DMS153 treated with DMSO at 0.1 percent for 48 hours (cell line): ENCODE measurements around the gene NOXA1.
"Not testable (repeated sequence)": the region's sequence is repeated elsewhere in the genome, so short reads cannot be mapped to it uniquely, and the experiment has no call there.

Experiments
- DNase-seq: peaks from one replicate; lab custom pipeline; 2025; ENCODE audit not compliant: unreplicated experiment; lab: John Stamatoyannopoulos, UW

Gene NOXA1, protein sequence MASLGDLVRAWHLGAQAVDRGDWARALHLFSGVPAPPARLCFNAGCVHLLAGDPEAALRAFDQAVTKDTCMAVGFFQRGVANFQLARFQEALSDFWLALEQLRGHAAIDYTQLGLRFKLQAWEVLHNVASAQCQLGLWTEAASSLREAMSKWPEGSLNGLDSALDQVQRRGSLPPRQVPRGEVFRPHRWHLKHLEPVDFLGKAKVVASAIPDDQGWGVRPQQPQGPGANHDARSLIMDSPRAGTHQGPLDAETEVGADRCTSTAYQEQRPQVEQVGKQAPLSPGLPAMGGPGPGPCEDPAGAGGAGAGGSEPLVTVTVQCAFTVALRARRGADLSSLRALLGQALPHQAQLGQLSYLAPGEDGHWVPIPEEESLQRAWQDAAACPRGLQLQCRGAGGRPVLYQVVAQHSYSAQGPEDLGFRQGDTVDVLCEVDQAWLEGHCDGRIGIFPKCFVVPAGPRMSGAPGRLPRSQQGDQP

DNA sequence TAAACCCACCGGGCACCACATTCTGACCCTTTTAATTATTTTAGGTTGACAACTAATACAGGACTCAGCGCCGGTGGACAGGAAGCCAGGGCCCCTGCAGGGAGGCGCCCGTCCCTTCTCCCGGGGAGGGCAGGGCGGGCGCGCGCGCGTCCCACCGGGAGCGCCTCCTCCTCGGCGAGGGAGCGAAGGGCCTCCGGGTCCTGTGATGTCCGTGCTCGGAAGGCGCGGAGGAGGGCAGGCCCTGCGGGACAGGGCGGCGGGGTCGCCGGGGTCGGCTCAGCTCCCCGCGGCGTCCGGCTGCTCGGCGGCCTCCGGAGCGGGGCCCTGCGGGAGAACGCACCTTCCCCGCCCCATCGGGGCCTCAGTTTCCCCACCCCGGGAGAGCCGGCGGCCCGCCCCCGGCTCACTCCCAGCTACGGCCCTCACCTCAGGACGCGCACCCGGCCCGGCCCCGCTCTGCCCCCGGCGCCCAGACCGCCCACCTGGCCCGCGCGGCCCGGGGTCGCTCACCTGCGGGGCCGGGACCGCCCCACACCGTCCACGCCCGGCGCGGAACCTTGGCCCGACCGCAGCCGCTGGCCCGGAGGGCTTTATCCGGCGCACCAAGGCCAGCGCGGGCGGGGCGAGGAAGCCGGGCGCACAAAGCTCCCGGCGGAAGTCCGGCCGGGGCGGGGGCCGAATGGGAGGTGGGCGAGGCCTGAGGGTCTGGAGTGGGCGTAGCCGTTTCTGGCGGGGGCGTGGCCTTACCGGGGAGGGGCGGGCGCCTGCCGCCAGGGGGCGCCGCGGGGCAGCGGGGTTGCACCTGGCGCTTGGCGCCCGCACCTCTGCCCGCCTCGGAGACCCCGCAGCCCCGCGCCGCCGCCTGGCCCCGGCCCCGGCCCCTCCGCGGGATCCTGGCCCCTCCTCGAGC lies at the start of gene NOXA1, which contains the start of gene EXD3:
NOXA1 (plus strand) TSS at position 790 of the 910 bp plus-strand sequence. CDS start 137 bp downstream, outside the sequence.
EXD3 (minus strand) TSS at position 559 of the 910 bp plus-strand sequence. CDS start 27,805 bp downstream, outside the sequence.
- DNase-seq = peak; percentile 88

DNA sequence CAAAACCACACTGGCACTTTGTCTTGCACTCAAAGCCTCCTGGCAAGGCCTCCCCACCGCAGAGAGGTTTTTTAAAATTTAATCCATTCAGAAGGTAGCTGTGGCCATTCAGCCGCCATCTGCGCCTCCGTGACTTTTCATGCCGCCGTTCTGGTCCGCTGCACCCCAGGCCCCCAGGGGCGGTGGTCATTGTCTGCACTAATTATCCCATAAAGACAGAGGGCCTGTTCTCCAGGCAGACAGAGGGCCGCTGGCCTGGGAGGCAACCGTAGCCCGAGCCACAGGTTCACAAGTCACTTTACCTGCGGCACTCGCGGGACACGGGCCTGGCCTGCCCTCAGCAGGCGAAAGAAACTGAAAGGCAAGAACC lies 49.6 kb upstream of the NOXA1 start:
- no peak for DNase-seq

DNA sequence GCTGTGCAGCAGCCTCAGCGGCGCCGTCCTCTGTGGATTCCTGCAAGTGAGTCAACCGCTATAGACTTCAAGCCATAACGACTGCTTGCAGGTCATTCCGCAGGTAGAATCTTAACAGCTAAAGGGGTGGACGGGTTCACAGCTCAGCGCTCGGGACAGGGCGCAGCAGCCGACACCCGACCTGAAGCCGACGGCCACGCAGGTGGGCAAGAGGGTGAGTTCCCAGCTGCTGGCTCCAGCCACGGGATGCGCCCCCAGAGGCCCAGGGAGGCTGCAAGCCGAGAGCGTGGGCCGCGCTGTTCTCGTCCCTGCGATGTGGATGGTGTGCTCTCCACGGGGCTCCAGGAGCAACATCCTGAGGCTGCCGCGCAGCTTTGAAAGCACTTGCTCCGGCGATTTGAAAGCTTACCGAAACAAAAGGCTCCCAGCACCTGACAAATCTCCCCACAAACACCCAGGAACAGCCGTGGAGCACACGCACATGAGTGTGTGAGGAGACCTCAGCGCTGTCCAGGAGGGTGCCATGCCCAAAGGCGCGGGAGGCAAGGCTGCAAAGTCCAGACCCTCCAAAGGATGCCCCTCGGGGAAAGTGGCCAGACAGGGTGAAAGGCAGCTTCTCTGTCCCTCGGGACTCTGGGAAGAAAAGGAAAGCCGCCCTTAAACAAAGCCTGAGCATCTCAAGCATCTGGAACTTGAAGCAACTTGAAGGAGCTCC lies 48.9 kb upstream of the NOXA1 start:
- DNase-seq = no peak

DNA sequence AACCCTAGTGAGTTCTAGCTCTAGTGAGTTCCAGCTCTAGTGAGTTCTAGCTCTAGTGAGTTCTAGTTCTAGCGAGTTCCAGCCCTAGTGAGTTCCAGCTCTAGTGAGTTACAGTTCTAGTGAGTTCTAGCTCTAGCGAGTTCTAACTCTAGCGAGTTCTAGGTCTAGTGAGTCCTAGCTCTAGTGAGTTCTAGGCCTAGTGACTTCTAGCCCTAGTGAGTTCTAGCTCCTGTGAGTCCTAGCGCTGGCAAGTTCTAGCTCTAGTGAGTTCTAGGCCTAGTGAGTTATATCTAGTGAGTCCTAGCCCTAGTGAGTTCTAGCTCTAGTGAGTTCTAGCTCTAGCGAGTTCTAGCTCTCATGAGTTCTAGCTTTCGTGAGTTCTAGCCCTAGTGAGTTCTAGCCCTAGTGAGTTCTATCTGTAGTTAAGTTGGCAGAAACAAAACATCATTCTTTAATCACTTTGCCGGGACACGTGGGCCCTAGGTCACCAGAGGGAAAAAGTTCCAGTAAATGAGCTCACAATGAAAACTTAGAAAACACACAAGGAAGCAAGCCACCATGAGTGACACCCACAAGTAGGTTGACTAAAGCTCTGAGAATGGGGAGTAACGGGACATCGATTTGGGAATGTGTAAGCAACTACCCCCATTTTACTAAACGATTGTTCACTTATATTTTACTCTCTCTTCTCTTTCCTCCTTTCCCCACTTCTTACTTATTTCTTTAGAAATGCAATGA lies 47.7 kb upstream of the NOXA1 start:
- no peak for DNase-seq

DNA sequence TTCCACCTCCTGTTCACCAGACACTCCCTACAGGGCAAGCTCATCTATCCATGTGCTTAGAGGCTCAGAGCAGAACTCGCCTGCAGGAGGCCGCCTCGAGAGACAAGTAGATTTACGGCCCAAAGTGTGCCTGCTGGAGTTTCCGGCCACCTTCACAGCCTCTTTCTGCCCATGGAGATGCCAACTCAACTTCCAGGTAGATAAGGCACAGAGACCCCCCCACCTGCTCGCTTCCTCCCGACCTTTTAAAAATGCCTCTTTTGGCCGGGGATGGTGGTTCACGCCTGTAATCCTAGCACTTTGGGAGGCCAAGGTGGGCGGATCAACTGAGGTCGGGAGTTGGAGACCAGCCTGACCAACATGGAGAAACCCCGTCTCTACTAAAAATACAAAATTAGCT lies 46.8 kb upstream of the NOXA1 start:
- DNase-seq = no peak

DNA sequence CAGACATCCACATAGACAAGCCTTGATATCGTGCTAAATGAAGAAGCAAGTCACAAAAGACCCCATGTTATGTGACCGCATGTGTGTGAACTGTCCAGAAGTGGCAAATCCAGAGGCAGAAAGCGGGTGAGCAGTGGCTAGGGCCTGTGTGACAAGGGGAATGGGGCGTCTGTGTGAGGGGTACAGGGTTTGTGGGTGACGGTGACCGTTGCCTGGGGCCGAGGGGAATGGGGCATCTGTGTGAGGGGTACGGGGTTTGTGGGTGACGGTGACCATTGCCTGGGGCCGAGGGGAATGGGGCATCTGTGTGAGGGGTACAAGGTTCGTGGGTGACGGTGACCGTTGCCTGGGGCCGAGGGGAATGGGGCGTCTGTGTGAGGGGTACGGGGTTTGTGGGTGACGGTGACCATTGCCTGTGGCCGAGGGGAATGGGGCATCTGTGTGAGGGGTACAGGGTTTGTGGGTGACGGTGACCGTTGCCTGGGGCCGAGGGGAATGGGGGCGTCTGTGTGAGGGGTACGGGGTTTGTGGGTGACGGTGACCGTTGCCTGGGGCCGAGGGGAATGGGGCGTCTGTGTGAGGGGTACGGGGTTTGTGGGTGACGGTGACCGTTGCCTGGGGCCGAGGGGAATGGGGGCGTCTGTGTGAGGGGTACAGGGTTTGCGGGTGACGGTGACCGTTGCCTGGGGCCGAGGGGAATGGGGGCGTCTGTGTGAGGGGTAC lies 44.3 kb upstream of the NOXA1 start:
- not testable (repeated sequence) for DNase-seq

DNA sequence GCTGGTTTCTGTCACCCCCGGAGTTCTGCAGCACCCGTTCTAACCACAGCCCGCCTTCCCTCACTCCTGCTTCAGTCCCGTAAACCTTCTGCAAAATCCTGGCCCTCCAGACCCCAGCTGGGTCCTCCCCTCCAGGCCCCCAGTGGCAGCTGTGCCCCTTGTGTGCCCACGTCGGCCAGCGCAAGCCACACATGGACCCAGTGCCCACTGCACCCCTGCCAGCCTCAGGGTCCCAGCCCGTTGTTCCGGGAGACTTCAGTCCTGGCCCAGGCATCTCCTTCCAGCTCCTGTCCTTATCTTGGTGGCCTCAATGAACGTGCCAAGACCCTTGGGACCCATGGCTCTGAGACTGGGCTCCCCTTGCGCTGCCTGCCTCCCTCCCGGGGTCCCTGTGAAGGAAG lies 43.4 kb upstream of the NOXA1 start:
- no peak for DNase-seq

DNA sequence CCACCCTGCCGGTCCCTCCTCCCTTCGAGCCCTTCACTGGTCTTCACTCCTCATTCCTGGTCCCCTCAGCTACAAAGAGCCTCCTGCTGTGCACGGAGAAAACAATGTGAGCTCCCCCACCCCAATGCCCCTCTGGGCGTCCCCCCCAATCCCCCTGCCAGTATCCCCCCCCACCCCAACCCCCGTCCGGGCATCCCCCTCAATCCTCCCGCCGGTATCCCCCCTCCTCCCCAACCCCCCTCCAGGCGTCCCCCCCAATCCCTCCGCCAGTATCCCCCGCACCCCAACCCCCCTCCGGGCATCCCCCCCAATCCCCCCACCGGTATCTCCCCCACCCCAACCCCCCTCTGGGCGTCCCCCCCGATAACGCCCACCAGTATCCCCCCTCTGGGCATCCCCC lies 43.0 kb upstream of the NOXA1 start:
- no peak for DNase-seq

DNA sequence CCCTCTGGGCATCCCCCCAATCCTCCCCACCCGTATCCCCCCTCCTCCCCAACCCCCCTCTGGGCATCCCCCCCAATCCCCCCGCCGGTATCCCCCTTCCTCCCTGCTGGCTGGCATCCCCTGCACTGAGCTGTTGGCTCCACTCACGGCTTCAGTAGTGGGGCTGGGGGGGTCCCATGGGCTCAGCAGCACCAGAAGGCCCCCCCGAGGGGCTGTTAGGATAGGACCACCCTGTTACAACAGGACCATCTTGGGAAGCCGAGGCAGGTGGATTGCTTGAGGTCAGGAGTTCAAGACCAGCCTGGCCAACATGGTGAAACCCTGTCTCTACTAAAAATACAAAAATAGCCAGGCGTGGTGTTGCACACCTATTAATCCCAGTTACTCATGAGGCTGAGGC lies 42.6 kb upstream of the NOXA1 start:
- DNase-seq = no peak

DNA sequence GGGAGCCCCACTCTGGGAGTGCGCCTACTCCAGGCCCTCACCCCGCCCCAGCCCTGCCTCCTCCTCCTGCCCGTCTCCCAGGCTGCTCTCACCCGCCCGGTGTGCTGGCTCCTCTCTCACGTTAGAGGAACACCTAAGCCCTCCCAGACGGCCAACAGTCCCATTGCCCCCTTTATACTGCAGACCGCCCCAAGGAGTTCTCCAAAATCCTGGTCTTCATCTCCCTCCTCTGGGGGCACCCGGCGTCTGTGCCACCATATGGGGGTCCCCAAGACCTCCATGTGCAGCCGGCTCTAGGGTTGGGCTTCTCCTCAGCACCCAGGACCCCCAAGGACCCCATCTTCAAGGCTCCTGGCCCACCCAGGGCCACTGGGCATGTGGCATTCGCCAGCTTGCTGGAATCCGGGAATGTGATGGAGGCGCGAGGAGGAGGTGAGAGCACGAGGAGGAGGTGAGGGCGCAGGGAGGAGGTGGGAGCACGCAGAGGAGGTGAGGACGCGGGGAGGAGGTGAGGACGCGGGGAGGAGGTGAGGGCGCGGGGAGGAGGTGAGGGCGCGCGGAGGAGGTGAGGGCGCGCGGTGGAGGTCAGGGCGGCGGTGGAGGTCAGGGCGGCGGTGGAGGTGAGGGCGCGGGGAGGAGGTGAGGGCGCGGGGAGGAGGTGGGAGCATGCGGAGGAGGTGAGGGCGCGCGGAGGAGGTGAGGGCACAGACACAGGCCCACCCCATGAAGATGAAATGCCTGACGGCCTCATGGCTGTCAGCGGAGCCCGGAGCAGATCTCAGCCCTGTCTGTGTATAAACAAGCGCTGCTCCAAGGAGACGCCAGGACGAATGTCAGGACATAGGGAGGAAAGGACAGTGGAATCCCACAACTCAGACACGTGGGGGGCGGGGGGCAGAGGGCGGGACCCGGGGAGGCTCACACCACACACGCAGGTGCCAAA lies 41.4 kb upstream of the NOXA1 start:
- no peak for DNase-seq

DNA sequence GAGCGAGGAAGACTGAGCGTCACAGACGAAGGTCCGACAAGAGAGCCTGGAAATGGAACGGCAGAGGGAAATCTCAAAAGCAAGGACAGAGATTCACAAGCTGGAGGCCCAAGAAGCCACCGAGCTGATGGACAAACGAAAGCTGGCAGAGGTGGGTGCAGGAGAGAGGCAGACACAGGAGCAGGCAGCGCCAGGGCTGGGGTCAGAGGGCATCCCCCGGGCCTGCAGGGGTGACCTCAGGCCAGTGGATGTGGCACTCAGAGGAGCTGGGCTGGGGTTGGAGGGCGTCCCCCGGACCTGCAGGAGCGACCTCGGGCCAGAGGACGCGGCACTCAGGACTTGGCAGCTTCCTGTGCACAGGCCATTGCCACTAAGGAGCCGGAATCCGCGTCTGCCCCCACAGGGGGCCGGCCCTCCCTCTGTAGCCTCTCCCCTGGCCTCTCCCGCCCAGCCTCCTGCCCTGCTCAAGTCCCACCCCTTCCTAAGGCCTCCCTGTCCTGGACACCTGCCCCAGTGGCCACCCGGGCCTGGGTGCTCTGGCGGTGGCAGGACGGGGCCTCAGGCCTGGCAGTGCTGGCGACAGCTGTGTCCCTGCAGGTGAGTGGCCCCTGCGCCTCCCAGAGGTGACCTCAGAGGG lies 40.6 kb upstream of the NOXA1 start:
- no peak for DNase-seq

DNA sequence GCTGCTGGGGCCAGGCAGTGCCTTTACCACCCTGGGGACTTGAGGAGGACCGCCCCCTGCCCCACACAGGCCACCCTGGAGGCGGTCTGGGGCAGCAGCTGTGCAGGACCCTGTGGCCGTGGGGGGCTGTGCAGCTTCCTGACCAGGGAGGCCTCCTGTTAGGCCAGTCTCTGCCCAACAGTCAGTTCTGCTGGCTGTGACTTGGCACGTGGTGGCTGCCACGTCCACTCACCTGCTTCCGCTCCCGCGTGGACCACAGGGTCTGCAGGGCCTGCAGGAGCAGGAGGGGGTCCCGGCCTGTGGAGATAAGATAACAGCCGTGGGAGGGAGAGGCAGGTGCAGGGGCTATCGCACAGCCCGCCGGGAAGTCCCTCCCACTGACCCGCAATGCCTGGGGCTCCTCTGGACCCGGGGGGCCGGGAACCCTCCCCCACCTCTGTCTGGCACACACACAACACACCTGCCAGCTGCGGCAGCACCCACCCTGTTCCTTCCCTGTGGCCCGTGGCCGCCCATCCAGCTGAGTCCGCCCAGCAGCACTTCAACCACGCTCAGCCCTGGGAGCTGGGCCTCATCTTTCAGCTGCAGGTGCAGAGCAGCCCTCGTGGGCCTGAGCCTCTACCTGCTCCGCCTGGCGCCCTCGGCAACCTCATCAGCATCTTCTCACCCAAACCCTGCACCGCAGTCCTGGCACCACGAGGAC lies 40.0 kb upstream of the NOXA1 start:
- DNase-seq = no peak

DNA sequence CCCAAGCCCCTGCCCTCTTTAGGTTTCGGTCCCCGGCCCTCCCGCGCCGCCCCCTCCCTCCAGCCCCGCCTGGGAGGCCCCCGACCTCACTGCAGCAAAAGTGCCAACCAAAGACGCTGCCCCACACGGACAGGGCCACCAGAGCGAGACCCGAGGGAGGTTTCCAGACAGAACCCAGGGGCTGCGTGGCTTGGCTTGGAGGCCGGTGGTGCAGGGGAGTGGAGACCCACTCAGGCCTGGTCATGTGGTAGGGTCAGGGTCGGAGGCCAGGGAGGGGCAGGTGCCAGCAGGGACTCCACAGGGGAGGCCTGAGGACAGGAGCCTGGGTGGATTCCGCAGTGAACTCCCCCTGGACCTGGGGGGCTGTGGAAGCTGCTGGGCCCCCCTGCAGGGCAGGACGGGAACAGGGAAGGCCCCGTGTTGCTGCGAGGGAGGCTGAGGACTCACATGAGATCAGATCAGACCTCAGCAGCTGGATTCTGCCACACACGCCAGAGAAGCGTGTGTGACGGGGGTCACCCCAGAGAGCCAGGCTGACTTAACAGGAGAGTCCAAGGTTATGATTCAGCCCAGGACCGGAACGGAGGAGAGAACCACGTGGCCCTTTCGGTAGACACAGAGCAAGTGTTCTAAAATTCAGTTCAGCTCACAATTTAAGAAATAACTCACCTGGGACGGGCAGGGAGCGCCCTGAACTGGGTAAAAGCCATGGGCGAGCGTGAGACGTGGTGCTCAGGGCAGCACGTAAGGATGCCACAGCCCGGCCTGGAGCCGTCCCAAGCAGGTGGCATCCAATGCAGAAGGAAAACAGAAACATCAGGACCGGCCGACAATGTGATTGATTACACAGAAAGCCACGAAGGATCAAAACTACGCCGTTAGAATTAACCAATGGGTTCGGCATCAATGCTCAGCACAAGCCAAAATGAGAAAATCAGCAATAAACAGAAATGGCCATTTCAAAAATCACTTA lies 39.1 kb upstream of the NOXA1 start:
- DNase-seq = no peak

DNA sequence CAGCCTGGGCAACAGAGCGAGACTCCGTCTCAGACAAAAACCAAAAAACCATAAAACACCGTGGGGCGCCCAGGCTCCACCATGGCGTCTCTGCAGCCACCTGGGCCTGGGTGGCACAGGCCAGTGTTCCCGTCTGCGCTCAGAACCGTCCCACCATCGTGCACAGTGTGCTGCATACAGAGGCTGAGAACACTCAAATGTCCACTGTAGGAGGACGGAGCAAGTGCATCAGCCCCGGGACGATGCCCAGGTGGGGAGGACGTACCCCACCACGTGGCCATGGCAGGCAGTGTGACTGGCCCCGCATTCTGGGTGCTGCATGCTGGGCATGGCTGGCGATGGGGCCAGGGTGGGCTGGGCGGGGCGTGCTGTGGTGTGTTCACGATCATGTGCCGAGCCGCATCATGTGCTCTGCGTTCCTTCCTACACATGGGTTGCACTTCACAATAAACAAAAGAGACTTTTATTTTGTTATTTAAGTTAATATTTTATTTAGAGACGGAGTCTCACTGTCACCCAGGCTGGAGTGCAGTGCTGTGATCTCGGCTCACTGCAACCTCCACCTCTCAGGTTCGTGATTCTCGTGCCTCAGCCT lies 38.0 kb upstream of the NOXA1 start:
- no peak for DNase-seq

DNA sequence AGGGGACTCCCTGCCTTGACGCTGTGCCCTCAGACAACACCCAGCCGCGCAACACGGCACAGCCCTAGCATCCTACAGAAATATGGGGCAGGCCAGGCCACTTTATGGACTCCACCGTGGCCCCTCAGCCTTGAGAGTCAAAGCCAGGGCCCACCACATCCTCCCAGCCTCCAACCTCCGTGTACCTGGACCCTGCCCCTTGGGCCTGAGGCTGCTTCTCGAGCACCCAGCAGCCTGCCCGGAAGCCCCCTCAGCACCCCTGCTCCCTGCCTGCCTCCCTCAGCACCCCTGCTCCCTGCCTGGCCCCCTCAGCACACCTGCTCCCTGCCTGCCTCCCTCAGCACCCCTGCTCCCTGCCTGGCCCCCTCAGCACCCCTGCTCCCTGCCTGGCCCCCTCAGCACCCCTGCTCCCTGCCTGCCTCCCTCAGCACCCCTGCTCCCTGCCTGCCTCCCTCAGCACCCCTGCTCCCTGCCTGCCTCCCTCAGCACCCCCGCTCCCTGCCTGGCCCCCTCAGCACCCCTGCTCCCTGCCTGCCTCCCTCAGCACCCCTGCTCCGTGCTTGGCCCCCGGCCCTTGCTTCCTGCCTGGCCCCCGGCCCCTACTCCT lies 36.6 kb upstream of the NOXA1 start:
- not testable (repeated sequence) for DNase-seq
